Neutrophil (primary cell): Measurements from ENCODE around the gene TNIK.

Experiments
- H3K27ac ChIP-seq: fragments of 200-600 bp; sonication (generic); 2 replicates; pipeline ENCODE4 v1.5.1; 2016; ENCODE audit warnings: mild to moderate bottlenecking, moderate library complexity
- H3K27me3 ChIP-seq: fragments of 200-600 bp; sonication (generic); 2 replicates; pipeline ENCODE4 v1.6.0; 2016; ENCODE audit warnings: mild to moderate bottlenecking
- H3K36me3 ChIP-seq: fragments of 200-600 bp; sonication (generic); 2 replicates; pipeline ENCODE4 v1.5.1; 2017
- H3K4me1 ChIP-seq, 2 experiments: fragments of 200-600 bp in 1 of 2; sonication (generic) in 1 of 2; 1 replicate in 1 of 2; 2 replicates in 1 of 2; pipeline versions ENCODE4 v1.5.1 to v1.6.1; 2013 to 2016; ENCODE audit warnings: low read depth in 1 of 2, low read length in 1 of 2, mild to moderate bottlenecking in 1 of 2, moderate library complexity in 1 of 2; ENCODE audit not compliant: control insufficient read depth in 1 of 2, insufficient read depth in 1 of 2
- H3K4me3 ChIP-seq, 2 experiments: fragments of 200-600 bp in 1 of 2; sonication (generic) in 1 of 2; 1 replicate in 1 of 2; 2 replicates in 1 of 2; pipeline ENCODE4 v1.5.1; 2013 to 2016; ENCODE audit warnings: low read depth in 1 of 2, low read length in 1 of 2, mild to moderate bottlenecking in 1 of 2, moderate library complexity in 1 of 2
- H3K9me3 ChIP-seq: fragments of 200-600 bp; sonication (generic); 2 replicates; pipeline ENCODE4 v1.5.1; 2016
- TF ChIP-seq, protein P1 (sequence below): fragments of 200-600 bp; sonication (generic); IDR thresholded peaks from 2 replicates; pipeline ENCODE4 v1.5.1; 2016; ENCODE audit warnings: antibody characterized with exemption

Gene TNIK

DNA sequence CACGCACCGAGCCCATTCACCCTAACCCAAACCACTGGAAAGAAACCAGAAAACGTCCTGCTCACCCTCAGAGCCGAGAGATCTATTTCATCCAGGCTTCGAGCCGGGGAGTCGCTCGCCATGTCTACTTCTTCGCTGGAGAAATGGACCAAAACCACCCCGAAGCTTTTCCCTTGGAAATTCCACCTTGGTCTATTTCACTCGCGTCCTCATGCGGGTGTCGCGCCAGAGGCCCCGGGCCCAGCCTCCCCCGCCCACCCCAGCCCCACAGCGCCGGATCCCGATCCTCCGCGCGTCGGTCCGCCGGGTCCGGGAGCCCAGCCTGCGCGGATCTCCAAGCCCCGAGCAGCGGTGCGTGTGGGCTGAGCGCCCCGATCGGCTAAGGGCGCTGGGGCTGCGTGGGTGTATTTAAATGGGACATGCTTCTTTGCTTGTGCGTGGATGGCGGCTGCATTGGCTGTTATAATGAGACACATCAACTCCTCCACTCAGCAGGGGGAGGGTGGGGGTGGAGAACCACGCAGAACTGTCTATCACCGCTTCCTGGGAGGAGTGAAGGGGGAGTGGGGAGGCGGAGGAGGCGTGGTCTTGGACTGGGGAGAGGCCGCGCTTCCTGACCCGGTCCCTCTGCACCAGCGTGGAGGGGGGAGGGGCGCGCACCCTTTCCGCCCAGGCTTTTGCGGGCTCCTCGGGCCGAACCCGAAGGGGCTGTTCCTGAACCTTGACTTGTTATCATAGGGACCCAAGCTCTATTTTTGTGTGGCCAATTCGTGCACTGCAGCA is at the start of gene TNIK:
TSS of gene TNIK (minus strand) at position 464 of the 783 bp plus-strand sequence. CDS start at position 122, 342 bp downstream.
- no peaks in the 10 kb centered on the region for H3K9me3 ChIP-seq
- no peaks in the 10 kb centered on the region for H3K36me3 ChIP-seq
- H3K4me1 ChIP-seq = peaks cover 26 to 31% of the 10 kb centered on the region in 2 experiments
- H3K27ac ChIP-seq = no peak within 1 kb of the TSS
- TF ChIP-seq, protein P1, sequence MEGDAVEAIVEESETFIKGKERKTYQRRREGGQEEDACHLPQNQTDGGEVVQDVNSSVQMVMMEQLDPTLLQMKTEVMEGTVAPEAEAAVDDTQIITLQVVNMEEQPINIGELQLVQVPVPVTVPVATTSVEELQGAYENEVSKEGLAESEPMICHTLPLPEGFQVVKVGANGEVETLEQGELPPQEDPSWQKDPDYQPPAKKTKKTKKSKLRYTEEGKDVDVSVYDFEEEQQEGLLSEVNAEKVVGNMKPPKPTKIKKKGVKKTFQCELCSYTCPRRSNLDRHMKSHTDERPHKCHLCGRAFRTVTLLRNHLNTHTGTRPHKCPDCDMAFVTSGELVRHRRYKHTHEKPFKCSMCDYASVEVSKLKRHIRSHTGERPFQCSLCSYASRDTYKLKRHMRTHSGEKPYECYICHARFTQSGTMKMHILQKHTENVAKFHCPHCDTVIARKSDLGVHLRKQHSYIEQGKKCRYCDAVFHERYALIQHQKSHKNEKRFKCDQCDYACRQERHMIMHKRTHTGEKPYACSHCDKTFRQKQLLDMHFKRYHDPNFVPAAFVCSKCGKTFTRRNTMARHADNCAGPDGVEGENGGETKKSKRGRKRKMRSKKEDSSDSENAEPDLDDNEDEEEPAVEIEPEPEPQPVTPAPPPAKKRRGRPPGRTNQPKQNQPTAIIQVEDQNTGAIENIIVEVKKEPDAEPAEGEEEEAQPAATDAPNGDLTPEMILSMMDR = peak; percentile 28
- peak within 1 kb of the TSS; percentile 82 for H3K4me3 ChIP-seq
- peaks cover 82% of the 10 kb centered on the region for H3K27me3 ChIP-seq

DNA sequence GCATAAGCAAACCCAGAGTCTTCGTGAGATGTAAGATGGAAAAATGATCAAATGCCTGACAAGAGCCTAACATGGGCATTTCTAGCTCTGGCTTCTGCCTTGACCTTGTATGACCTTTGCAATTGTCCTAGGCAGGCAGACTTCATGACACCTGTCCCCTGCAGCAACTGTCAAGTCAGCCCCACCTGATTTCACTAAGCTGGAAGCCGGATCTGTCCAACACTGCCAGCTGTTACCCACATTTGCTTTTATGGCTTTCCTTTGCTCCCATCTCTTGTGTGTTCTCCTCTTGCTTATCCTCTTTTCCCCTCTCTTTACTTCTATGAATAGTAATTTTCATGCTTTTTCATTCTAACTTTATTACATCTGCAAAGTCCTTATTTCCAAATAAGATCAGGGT is 48.5 kb upstream of the TNIK start:
- Histone ChIP-seq H3K4me1 (no peaks in the 10 kb centered on the region), H3K9me3 (no peaks in the 10 kb centered on the region), H3K36me3 (no peaks in the 10 kb centered on the region), H3K4me3 (no peak overlapping the region), H3K27me3 (no peaks in the 10 kb centered on the region), H3K27ac (no peak overlapping the region)
- TF ChIP-seq, protein P1 = no peak

GRCh38 chr3:171508206-171508605 is 48.0 kb upstream of the TNIK start:
- Histone ChIP-seq H3K27ac (no peak overlapping the region), H3K4me3 (no peak overlapping the region), H3K36me3 (no peaks in the 10 kb centered on the region), H3K4me1 (no peaks in the 10 kb centered on the region), H3K27me3 (no peaks in the 10 kb centered on the region), H3K9me3 (no peaks in the 10 kb centered on the region)
- TF ChIP-seq, protein P1 = no peak

DNA sequence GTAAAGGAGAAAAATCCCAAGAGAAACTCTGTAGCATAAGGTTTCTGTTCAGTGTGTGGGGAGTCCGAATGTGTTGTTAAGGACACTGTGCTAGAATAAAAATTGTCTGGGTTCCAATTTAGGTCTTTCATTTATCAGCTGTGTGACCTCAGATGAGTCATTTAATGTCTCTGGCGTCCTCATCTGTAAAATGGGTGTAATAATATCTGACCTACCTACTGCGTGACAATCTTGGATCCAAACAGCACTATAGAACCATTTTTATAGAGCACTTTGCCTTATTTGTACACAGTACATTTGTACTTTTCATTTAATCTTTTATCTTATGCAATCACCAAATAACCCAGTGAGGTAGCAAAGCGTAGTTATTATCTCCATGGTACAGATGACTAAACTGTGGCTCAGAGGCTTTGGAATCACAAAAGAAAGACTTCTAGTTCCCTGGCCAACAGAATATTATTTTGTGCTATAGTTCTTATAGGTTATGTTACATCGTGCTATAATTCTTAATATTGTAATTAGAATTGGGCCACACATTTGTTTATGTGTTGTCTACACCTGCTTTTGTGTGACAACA is 46.6 kb upstream of the TNIK start:
- no peaks in the 10 kb centered on the region for H3K36me3 ChIP-seq
- H3K4me1 ChIP-seq = no peaks in the 10 kb centered on the region
- no peaks in the 10 kb centered on the region for H3K27me3 ChIP-seq
- no peak overlapping the region for H3K27ac ChIP-seq
- H3K9me3 ChIP-seq = no peaks in the 10 kb centered on the region
- TF ChIP-seq, protein P1 = no peak
- H3K4me3 ChIP-seq = no peak overlapping the region

DNA sequence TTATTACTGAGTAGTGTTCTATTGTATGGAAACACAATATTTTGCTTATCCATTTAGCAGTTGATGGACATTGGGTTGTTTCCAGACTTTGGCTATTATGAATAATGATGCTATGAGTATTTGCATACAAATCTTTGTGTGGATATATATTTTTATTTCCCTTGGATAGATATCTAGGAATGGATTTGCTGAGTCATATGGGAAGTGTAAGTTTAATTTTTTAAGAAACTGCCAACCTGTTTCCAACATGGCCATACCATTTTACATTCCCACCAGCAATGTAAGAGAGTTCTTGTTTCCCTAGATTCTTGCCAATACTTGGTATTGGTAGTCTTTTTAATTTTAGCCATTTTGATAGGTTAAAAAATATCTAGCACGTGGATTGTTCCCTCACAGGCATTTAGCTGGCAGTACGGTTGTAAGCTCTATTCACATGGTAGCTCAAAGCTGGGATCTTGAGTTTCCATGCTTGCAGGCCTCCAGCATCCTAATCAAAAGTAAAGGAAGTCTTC is 45.7 kb upstream of the TNIK start:
- no peak overlapping the region for H3K4me3 ChIP-seq
- H3K27ac ChIP-seq = no peak overlapping the region
- H3K9me3 ChIP-seq = no peaks in the 10 kb centered on the region
- H3K27me3 ChIP-seq = no peaks in the 10 kb centered on the region
- TF ChIP-seq, protein P1 = no peak
- no peaks in the 10 kb centered on the region for H3K36me3 ChIP-seq
- H3K4me1 ChIP-seq = no peaks in the 10 kb centered on the region
